ENCODE results near the gene MRPS35.
"Not testable (repeated sequence)": the region's sequence is repeated elsewhere in the genome, so short reads cannot be mapped to it uniquely, and the experiment has no call there.

MRPS35 gene

DNA sequence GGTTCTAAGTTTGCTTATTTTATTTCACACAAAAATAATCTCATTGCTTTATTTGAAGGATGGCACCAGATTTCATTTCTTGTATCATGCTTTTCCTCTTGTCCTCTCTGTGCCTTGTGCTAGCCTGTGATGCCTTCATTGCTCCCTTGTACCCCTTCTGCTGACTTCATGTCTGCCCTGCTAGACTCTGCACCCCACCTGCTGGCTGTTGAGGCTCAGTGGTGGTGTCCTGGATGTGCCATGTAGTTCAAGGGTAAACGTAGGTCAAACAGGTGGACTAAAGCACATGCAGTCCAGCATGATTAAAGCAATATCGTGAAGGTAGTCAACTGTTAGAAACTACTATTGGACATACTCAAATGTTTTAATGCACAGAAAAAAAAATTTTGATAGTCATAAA, 21.6 kb downstream of the MRPS35 start:
- Mint-ChIP-seq H3K4me3 (no peak overlapping the region), H3K27me3 (no peaks in the 10 kb centered on the region), H3K9me3 (no peaks in the 10 kb centered on the region), H3K36me3 (peaks cover 12% of the 10 kb centered on the region), H3K4me1 (no peaks in the 10 kb centered on the region), H3K27ac (no peak overlapping the region)
- ATAC-seq (ENCODE audit: low read depth), result no peak
- no peak for DNase-seq (ENCODE audit: low spot score in 2 of 2)

DNA sequence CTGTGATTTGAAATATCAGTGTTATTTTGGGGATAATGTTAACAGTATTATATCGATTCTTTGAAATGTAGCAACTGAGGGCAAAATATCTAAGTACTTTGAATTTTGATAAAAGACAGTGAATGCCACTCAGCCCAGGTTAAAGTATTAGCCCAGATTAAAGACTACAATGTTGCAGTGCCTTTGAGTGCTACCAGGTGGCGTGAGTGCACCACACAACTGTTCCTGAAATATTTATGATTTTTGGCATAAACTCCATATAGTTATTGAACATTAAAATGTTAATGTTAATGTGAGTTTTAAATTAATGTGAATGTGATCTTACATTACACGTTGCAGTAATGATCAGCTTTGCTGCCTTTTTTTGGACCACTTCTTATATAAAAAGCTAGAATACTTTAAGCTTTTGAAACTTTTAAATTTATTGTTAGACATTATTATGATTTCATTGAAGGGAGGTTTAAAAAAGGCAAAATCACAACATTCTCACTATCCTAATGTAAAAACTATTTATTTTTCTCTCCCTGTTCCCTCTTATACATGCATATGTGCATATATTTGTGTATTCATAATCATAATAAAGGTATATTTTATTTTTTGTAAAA, 22.5 kb downstream of the MRPS35 start:
- Mint-ChIP-seq H3K27me3 (no peaks in the 10 kb centered on the region), H3K36me3 (peaks cover 14% of the 10 kb centered on the region), H3K27ac (no peak overlapping the region), H3K4me3 (no peak overlapping the region), H3K9me3 (no peaks in the 10 kb centered on the region), H3K4me1 (no peaks in the 10 kb centered on the region)
- ATAC-seq (ENCODE audit: low read depth) (peak; percentile 46), DNase-seq (ENCODE audit: low spot score in 2 of 2) (peak in 1 of 2 donors; percentile 20)

DNA sequence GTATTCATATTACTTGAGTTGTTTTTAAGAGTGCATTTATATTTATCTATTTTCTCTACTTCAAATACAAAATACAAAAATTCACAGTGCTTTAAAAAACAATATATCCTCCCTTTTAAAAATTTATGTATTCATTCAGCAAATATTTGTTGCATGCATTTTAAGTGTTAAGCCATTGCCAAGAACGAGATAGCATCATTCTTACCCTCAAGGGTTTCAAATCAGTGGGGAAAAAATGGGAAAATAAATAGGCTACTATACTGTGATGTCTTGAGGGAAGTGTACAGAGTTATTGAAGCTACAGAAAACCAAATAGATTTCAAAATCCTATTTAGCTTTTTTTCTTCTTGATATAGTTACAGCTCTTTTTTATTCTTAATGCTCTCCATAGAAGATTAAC, 23.2 kb downstream of the MRPS35 start:
- no peaks in the 10 kb centered on the region for H3K27me3 Mint-ChIP-seq
- no peak overlapping the region for H3K27ac Mint-ChIP-seq
- ATAC-seq (ENCODE audit: low read depth) (no peak), DNase-seq (ENCODE audit: low spot score in 2 of 2) (no peak)
- H3K36me3 Mint-ChIP-seq, result peaks cover 14% of the 10 kb centered on the region
- no peaks in the 10 kb centered on the region for H3K9me3 Mint-ChIP-seq
- H3K4me1 Mint-ChIP-seq, result no peaks in the 10 kb centered on the region
- H3K4me3 Mint-ChIP-seq, result no peak overlapping the region

DNA sequence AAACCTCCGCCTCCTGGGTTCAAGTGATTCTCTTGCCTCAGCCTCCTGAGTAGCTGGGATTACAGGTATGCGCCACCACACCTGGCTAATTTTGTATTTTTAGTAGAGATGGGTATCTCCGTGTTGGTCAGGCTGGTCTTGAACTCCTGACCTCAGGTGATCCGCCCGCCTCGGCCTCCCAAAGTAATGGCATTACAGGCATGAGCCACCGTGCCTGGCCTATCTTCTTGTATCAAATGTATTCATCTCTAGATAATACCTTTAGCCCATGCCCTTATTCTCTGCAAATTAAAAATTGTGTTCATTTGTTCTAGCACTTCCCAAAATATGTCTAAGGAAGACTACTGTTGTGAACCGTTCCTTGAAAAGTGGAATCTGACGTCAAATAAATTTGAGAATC, 23.7 kb downstream of the MRPS35 start:
- ATAC-seq (ENCODE audit: low read depth); H3K27ac Mint-ChIP-seq; DNase-seq (ENCODE audit: low spot score in 2 of 2); H3K27me3 Mint-ChIP-seq; H3K4me1 Mint-ChIP-seq; H3K4me3 Mint-ChIP-seq; H3K9me3 Mint-ChIP-seq: not testable (repeated sequence)
- peaks cover 14% of the 10 kb centered on the region for H3K36me3 Mint-ChIP-seq

DNA sequence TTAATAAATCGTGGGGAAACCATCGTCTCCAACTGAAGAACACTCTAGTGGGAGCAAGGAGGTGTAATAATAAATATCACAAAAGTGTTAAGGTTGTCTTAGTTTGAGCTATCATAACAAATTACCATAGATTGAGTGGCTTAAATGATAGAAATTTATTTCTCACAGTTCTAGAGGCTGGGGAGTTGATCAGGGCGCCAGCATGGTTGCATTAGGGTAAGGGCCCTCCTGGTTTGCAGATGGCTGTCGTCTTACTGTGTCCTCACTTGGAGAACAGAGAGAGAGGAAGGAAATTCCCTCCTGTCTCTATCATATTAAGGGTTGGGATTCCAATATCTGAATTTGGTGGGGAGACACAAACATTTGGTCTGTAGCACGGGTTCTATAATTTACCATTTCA, 33.0 kb downstream of the MRPS35 start:
- Mint-ChIP-seq H3K36me3 (peaks cover 25% of the 10 kb centered on the region), H3K27ac (no peak overlapping the region), H3K9me3 (no peaks in the 10 kb centered on the region), H3K4me3 (no peak overlapping the region), H3K27me3 (no peaks in the 10 kb centered on the region), H3K4me1 (peaks cover 2% of the 10 kb centered on the region)
- ATAC-seq (ENCODE audit: low read depth) (no peak), DNase-seq (ENCODE audit: low spot score in 2 of 2) (no peak)

DNA sequence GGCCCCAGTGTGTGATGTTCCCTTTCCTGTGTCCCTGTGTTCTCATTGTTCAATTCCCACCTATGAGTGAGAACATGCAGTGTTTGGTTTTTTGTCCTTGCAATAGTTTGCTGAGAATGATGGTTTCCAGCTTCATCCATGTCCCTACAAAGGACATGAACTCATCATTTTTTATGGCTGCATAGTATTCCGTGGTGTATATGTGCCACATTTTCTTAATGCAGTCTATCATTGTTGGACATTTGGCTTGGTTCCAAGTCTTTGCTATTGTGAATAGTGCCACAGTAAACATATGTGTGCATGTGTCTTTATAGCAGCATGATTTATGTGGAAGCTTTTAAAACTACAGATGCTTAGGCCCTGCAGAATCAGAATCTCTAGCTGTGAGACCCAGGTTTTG, 35.1 kb downstream of the MRPS35 start:
- H3K27me3 Mint-ChIP-seq; ATAC-seq (ENCODE audit: low read depth); H3K9me3 Mint-ChIP-seq; H3K4me1 Mint-ChIP-seq; H3K4me3 Mint-ChIP-seq; DNase-seq (ENCODE audit: low spot score in 2 of 2); H3K27ac Mint-ChIP-seq: not testable (repeated sequence)
- H3K36me3 Mint-ChIP-seq, result peaks cover 24% of the 10 kb centered on the region

DNA sequence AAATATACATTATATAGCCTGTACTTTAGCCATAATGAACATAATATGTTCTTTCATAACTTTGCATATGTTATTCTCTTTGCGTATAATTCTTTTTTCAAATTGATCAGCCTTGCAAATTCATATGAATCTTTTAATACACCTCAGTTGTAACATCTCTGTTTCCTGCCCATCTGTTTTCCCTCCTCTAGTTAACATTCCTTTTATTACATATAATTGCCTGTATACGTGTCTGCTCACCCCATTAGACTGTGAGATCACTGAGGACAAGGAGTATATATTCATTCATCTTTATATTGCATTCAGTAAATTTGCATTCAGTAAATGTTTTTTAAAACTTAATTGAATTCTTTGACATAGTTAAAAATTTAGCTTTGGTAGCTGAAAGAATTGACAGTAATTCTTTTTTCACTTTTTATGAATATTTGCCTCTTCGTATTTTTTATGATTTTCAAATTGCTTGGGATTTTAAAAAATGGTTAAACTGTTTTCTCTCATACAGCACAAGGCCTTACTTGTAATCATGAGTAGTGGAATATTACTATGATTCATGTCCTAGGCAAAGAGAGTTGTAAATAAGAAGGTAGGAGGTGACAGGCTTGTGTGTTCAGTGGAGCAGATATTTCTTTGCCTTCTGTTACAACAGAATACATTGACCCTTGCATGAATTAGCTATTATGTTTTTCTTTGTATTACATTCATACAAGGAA, 36.6 kb downstream of the MRPS35 start:
- Mint-ChIP-seq H3K9me3 (no peaks in the 10 kb centered on the region), H3K4me3 (no peak overlapping the region), H3K4me1 (peaks cover 2% of the 10 kb centered on the region), H3K36me3 (peaks cover 22% of the 10 kb centered on the region), H3K27me3 (no peaks in the 10 kb centered on the region), H3K27ac (no peak overlapping the region)
- DNase-seq (ENCODE audit: low spot score in 2 of 2) (no peak), ATAC-seq (ENCODE audit: low read depth) (no peak)

DNA sequence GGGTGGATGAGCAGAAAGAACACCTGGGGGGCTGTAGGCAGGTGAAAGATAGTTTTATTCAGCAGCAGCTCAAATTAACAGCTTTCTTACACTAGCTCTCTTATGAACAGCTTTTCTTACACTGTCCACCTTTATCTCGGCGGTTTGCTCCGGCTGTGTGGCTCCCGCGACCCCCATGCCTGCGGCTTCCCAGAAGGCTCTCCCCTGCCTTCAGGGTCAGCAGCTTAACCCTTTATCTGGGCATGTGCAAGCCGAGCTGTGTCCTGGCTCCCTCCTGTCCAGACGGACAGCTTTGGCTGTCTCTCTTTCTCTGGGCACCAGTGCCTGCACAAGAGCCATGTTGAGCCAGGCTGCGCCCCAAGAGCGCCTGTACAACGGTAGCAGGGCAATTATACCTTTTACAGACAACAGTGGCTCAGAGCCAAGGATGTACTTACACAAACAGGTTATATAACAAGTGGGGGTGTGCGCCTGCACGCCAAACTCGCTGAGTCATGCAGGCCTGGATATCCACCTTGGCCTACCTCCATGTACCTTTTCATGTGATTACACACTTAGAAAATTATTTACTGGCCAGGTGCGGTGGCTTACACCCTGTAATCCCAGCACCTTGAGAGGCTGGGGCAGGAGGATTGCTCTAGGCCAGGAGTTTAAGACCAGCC, 40.9 kb downstream of the MRPS35 start:
- ATAC-seq (ENCODE audit: low read depth), result no peak

DNA sequence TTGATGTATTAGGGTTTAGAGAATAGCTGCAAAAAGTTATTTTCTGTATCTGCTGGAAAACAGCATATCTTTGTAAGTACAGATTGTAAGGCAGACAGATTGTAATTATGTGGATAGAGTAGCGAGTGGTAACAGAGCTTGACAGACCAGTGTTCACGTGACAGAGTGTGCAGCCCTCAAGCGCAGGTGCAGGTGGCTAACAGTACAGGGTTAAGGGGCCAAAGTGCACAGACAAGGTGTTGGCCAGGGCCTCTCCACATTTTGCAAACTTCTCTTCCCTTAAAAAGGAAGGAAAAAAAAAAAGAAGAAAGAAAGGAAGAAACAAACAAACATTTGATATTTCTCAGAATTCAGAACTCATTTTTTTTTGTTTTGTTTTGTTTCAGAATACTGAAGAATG, 44.2 kb downstream of the MRPS35 start:
- Mint-ChIP-seq H3K4me1 (no peaks in the 10 kb centered on the region), H3K27ac (peak overlapping the region; percentile 80)
- no peak for DNase-seq (ENCODE audit: low spot score in 2 of 2)

More for the DNA sequence above, 40.9 kb downstream of the MRPS35 start:
- Mint-ChIP-seq H3K36me3 (peaks cover 20% of the 10 kb centered on the region), H3K27ac (no peak overlapping the region), H3K4me1 (peaks cover 2% of the 10 kb centered on the region), H3K4me3 (no peak overlapping the region), H3K9me3 (no peaks in the 10 kb centered on the region), H3K27me3 (no peaks in the 10 kb centered on the region)
- DNase-seq (ENCODE audit: low spot score in 2 of 2), result no peak

DNA sequence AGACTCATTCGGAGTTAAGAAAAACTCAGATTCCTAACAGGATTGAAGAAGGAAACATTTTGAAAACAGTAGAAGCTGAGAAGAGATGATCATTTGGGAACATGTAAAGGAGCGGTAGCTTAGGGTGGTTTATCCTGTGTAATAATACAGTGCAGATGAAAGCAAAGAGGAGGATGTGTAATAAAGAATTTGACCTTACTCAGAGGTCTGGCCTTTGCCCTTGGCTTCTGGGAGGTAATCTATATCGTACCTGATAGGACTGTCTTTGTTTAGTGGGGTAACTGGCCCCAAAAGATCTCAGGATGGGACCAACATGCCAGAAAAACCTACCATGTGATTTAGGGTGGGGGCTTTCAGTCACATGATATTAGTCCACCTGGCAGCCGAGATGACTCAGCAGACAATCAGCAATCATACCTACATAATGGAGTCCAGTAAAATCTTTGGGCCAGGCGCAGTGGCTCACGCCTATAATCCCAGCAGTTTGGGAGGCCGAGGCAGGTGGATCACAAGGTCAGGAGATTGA, 46.1 kb downstream of the MRPS35 start:
- Mint-ChIP-seq H3K27ac (no peak overlapping the region), H3K27me3 (no peaks in the 10 kb centered on the region), H3K4me3 (no peak overlapping the region), H3K4me1 (no peaks in the 10 kb centered on the region), H3K9me3 (no peaks in the 10 kb centered on the region), H3K36me3 (peaks cover 17% of the 10 kb centered on the region)
- ATAC-seq (ENCODE audit: low read depth) (no peak), DNase-seq (ENCODE audit: low spot score in 2 of 2) (no peak)

More for the DNA sequence above, 44.2 kb downstream of the MRPS35 start:
- no peak for ATAC-seq (ENCODE audit: low read depth)
- no peak overlapping the region for H3K4me3 Mint-ChIP-seq
- H3K9me3 Mint-ChIP-seq, result no peaks in the 10 kb centered on the region
- peaks cover 17% of the 10 kb centered on the region for H3K36me3 Mint-ChIP-seq
- H3K27me3 Mint-ChIP-seq, result no peaks in the 10 kb centered on the region

DNA sequence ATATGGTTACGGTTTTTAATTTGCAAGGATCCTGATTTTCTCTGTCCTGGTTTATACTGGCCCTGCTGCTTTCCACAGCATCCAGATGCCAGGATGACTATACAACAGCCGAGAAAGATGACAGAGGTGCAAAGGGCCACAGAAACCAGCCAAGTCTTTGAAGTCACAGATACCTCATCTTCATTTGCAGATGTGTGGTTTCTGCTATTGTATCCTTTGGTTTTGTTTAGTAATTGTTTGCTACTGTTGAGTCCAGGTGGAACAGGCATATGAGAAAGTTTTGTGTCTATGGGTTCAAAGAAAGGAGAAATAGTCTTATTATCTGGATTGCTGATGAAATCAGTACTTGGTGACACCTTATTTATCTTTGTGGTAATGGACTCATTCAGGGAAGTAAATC, 52.1 kb downstream of the MRPS35 start:
- DNase-seq (ENCODE audit: low spot score in 2 of 2) (no peak), ATAC-seq (ENCODE audit: low read depth) (no peak)
- Mint-ChIP-seq H3K27ac (no peak overlapping the region), H3K27me3 (no peaks in the 10 kb centered on the region), H3K4me1 (no peaks in the 10 kb centered on the region), H3K9me3 (no peaks in the 10 kb centered on the region), H3K36me3 (no peaks in the 10 kb centered on the region), H3K4me3 (no peak overlapping the region)

DNA sequence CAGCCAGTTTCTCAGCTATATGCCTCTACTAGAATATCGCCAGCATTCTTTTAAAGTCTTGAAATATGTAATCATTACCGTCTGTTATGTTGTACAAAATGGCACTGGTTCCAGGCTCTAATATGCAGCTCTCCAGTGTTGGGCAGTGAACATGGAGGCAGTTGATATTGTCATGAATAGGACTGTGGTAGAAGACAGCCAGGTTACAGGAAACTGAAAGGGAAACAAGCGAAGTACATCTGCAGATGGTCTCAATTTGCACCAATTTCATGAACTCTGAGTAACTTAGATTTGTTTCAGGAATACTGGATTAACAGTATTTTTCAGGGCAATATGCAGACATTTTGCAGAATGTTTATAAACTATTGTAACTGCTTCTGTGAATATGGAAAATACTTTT, 56.0 kb downstream of the MRPS35 start:
- Mint-ChIP-seq H3K27me3 (no peaks in the 10 kb centered on the region), H3K36me3 (no peaks in the 10 kb centered on the region), H3K27ac (no peak overlapping the region), H3K9me3 (no peaks in the 10 kb centered on the region), H3K4me1 (no peaks in the 10 kb centered on the region), H3K4me3 (no peak overlapping the region)
- no peak for DNase-seq (ENCODE audit: low spot score in 2 of 2)
- ATAC-seq (ENCODE audit: low read depth), result no peak

DNA sequence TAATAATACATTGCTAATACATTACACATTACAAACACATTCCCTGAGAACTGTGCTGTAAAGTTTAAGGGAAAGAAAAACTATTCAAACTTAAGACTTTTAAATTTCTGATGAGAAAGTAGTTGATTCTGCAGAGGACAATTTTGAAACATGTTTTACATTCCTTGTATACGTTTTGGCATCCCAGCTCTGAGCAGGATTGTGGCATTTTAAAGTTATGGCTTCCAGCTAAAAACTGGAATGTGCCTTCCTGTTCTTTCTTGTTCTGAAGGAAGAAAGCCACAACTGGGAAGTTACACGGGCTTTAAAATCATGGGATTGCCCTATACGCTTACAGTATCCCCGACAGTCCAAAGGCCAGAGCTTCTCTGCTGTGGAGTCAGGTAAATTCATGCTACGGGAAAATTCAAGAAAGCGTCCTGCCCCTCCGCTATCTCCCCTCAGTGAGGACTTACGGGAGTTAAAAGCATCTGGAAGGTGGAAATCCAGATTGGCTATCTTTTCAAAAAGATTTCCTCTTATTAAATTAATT, 58.6 kb downstream of the MRPS35 start:
- Mint-ChIP-seq H3K9me3 (no peaks in the 10 kb centered on the region), H3K4me1 (no peaks in the 10 kb centered on the region), H3K36me3 (no peaks in the 10 kb centered on the region), H3K4me3 (no peak overlapping the region), H3K27ac (no peak overlapping the region), H3K27me3 (no peaks in the 10 kb centered on the region)
- no peak for DNase-seq (ENCODE audit: low spot score in 2 of 2)
- ATAC-seq (ENCODE audit: low read depth), result no peak
